Epidermal melanocyte (primary cell): ENCODE measurements around the gene ASGR2.
"Not testable (repeated sequence)": the region's sequence is repeated elsewhere in the genome, so short reads cannot be mapped to it uniquely, and the experiment has no call there.

Experiments used
- DNase-seq: peaks from one replicate; pipeline ENCODE4 v3.0.0; 2011; ENCODE audit warnings: low spot score; ENCODE audit not compliant: insufficient read length

ASGR2 gene

GRCh38 chr17:7100641-7101379 is 13.8 kb downstream of the ASGR2 start:
- not testable (repeated sequence) for DNase-seq

GRCh38 chr17:7098802-7099459 is 15.7 kb downstream of the ASGR2 start:
- no peak for DNase-seq

GRCh38 chr17:7097940-7098339 is 16.7 kb downstream of the ASGR2 start:
- no peak for DNase-seq

GRCh38 chr17:7095625-7096024 is 19.0 kb downstream of the ASGR2 start:
- peak; percentile 14 for DNase-seq

GRCh38 chr17:7094652-7095019 is 20.0 kb downstream of the ASGR2 start:
- DNase-seq: peak; percentile 5

GRCh38 chr17:7091311-7092005 is 23.2 kb downstream of the ASGR2 start:
- DNase-seq: not testable (repeated sequence)

- DNase-seq: not testable (repeated sequence)
Measured at GRCh38 chr17:7089570-7089969, 25.1 kb downstream of the ASGR2 start.

GRCh38 chr17:7088442-7088841 is 26.2 kb downstream of the ASGR2 start:
- DNase-seq: not testable (repeated sequence)

GRCh38 chr17:7084088-7084487 is 30.5 kb downstream of the ASGR2 start:
- DNase-seq: no peak

- DNase-seq: no peak
Measured at GRCh38 chr17:7083592-7083991, 31.0 kb downstream of the ASGR2 start.

- DNase-seq: no peak
Measured at GRCh38 chr17:7081341-7082062, 33.1 kb downstream of the ASGR2 start.

GRCh38 chr17:7080456-7081041 is 34.1 kb downstream of the ASGR2 start:
- no peak for DNase-seq

GRCh38 chr17:7079581-7080455 is 34.8 kb downstream of the ASGR2 start, which contains the start of gene CLEC10A:
Gene CLEC10A, minus strand, starts transcription at chr17:7080251. Its CDS starts 1,439 bp downstream, at chr17:7078812.
- no peak for DNase-seq

GRCh38 chr17:7078711-7079110 is 35.9 kb downstream of the ASGR2 start:
- DNase-seq: no peak

- no peak for DNase-seq
Measured at GRCh38 chr17:7077911-7078546, 36.6 kb downstream of the ASGR2 start.

- DNase-seq: no peak
Measured at GRCh38 chr17:7074931-7075330, 39.7 kb downstream of the ASGR2 start.

GRCh38 chr17:7072406-7072805 is 42.2 kb downstream of the ASGR2 start:
- DNase-seq: no peak

GRCh38 chr17:7070712-7071111 is 43.9 kb downstream of the ASGR2 start:
- no peak for DNase-seq

GRCh38 chr17:7068268-7068667 is 46.4 kb downstream of the ASGR2 start:
- no peak for DNase-seq

GRCh38 chr17:7067198-7067597 is 47.4 kb downstream of the ASGR2 start:
- DNase-seq: no peak
